Endothelial cell of umbilical vein (primary cell): Measurements from ENCODE around the gene CRKL. TPM values are rescaled to one million over a fixed set of nuclear protein-coding genes. Genes with fewer than 3 reads are reported as not detected.
A peak's percentile ranks its signal among the peaks of the same experiment; 100 is the strongest.

Experiments used
- BruUV-seq: library from RNA; stranded (reverse); fragments of 400-500 nt; replicated peaks from 2 replicates; lab custom pipeline; 2021; lab: Mats Ljungman, UMichigan
- CTCF ChIA-PET: fragments of 300-600, 350-600 bp; sonication (Branson Sonifier 250); formaldehyde crosslinking; loops from one replicate; lab custom pipeline; 2021; ENCODE audit warnings: antibody characterized with exemption, inconsistent platforms; lab: Charles Lee
- POLR2A ChIA-PET: fragments of 300-600, 350-600 bp; sonication (Branson Sonifier 250); formaldehyde crosslinking; loops from one replicate; lab custom pipeline; 2021; ENCODE audit warnings: antibody characterized with exemption, inconsistent platforms; lab: Charles Lee
- DNase-seq: peaks from one replicate; pipeline ENCODE4 v3.0.0-alpha.2; 2011; ENCODE audit warnings: low read depth, low spot score
- FAIRE-seq: peaks from 2 replicates; lab custom pipeline; 2011; peaks lifted over from hg19 to GRCh38; lab: Jason Lieb, UNC
- H2AFZ ChIP-seq: 2 replicates; pipeline ENCODE4 v1.6.0; 2012; ENCODE audit warnings: low read depth, low read length, control low read depth, inconsistent platforms
- H3K27ac ChIP-seq: 2 replicates; pipeline ENCODE4 v1.5.1; 2011; ENCODE audit warnings: low read depth, mild to moderate bottlenecking, control low read depth, low read length, moderate library complexity; ENCODE audit not compliant: insufficient read depth
- H3K27me3 ChIP-seq, 2 experiments: 2 replicates each; pipeline versions ENCODE4 v1.6.0 to v1.6.1; 2011; ENCODE audit warnings: low read length in 2 of 2, mixed read lengths in 1 of 2; ENCODE audit not compliant: control insufficient read depth in 2 of 2, insufficient read depth in 2 of 2
- H3K36me3 ChIP-seq, 2 experiments: 2 replicates in 1 of 2; 3 replicates in 1 of 2; pipeline ENCODE4 v1.5.1; 2011; ENCODE audit warnings: low read length in 2 of 2, mild to moderate bottlenecking in 1 of 2, moderate library complexity in 1 of 2; ENCODE audit not compliant: control insufficient read depth in 2 of 2, insufficient read depth in 2 of 2; ENCODE audit errors: extremely low read depth in 1 of 2
- H3K4me1 ChIP-seq: 3 replicates; pipeline ENCODE4 v1.5.1; 2011; ENCODE audit warnings: mild to moderate bottlenecking, low read length; ENCODE audit not compliant: control insufficient read depth, insufficient read depth; ENCODE audit errors: extremely low read depth
- H3K4me2 ChIP-seq: 2 replicates; pipeline ENCODE4 v1.6.1; 2011; ENCODE audit warnings: low read length, control low read depth, mixed read lengths; ENCODE audit not compliant: insufficient read depth
- H3K4me3 ChIP-seq, 3 experiments: fragments of 200-600 bp in 1 of 3; sonication (generic), shearing (Covaris generic) in 1 of 3; replicated peaks in 1 of 3; 2 replicates each; pipeline ENCODE4 v1.5.1; 2011 to 2016; ENCODE audit warnings: control low read depth in 3 of 3, low read length in 3 of 3, mild to moderate bottlenecking in 2 of 3, inconsistent platforms in 1 of 3, low read depth in 1 of 3, moderate library complexity in 1 of 3; ENCODE audit not compliant: insufficient read depth in 1 of 3
- H3K79me2 ChIP-seq: 2 replicates; pipeline ENCODE4 v1.6.0; 2012; ENCODE audit warnings: low read length, inconsistent platforms; ENCODE audit not compliant: control insufficient read depth, insufficient read depth
- H3K9ac ChIP-seq: replicated peaks from 2 replicates; pipeline ENCODE3; 2011; ENCODE audit warnings: low read length, control low read depth; ENCODE audit not compliant: insufficient read depth; ENCODE audit errors: extremely low read depth
- H3K9me1 ChIP-seq: replicated peaks from 3 replicates; pipeline ENCODE4 v1.6.0; 2011; ENCODE audit warnings: mild to moderate bottlenecking, low read length; ENCODE audit not compliant: control insufficient read depth, insufficient read depth; ENCODE audit errors: extremely low read depth
- H3K9me3 ChIP-seq: replicated peaks from 2 replicates; pipeline ENCODE4 v1.5.1; 2012; ENCODE audit warnings: low read length, inconsistent platforms; ENCODE audit not compliant: control insufficient read depth, insufficient read depth
- H4K20me1 ChIP-seq: replicated peaks from 2 replicates; pipeline ENCODE3; 2011; ENCODE audit warnings: mild to moderate bottlenecking, low read length; ENCODE audit not compliant: control insufficient read depth, insufficient read depth; ENCODE audit errors: extremely low read depth
- GATA2 ChIP-seq: IDR thresholded peaks from 2 replicates; pipeline ENCODE4 v1.7.0; 2011; ENCODE audit warnings: low read depth, mild to moderate bottlenecking, moderate library complexity, mixed read lengths, low read length; ENCODE audit not compliant: insufficient read length, insufficient read depth
- JUN ChIP-seq: IDR thresholded peaks from 2 replicates; pipeline ENCODE4 v1.6.1; 2011; ENCODE audit warnings: borderline replicate concordance, low read depth; ENCODE audit not compliant: insufficient read length, insufficient read depth
- MYC ChIP-seq: IDR thresholded peaks from one replicate; pipeline ENCODE4 v1.6.1; 2011; ENCODE audit warnings: mild to moderate bottlenecking, low read depth, low read length
- POLR2AphosphoS5 ChIP-seq: IDR thresholded peaks from 2 replicates; pipeline ENCODE4 v1.6.1; 2012; ENCODE audit warnings: low read depth, mild to moderate bottlenecking, control low read depth, low read length, moderate library complexity; ENCODE audit not compliant: insufficient read depth
- dilution Hi-C: fragments of 300-500 bp; cut with MboI; formaldehyde crosslinking; loops from one replicate; pipeline ENCODE4 v1.15.0; 2019; ENCODE audit warnings: low sequenced_read_pairs; ENCODE audit not compliant: extremely low pct_ligation_motif_present
- intact Hi-C: fragments of 100-400 bp; cut with micrococcal nuclease; formaldehyde crosslinking; loops from one replicate; pipeline ENCODE4 v1.10.0; 2022
- polyA plus RNA-seq, 4 experiments: library from polyadenylated mRNA; depleted of rRNA in 3 of 4; stranded (reverse) in 3 of 4; unstranded in 1 of 4; fragments of >200 nt; gene quantifications; 2 replicates each; pipeline versions ENCODE4 v1.2.1 to v1.2.3, GENCODE V29; 2011 to 2012; ENCODE audit warnings: missing spikeins in 1 of 4
- total RNA-seq: library from RNA; stranded (reverse); gene quantifications from 2 replicates; pipeline ENCODE4 v1.2.3, GENCODE V29; 2021
- TF ChIP-seq, protein P1 (sequence below), 2 donors: IDR thresholded peaks; 1 replicate in 1 of 2; 2 replicates in 1 of 2; pipeline ENCODE4 v1.5.1; 2011; ENCODE audit warnings: low read length in 2 of 2, mild to moderate bottlenecking in 2 of 2, moderate library complexity in 2 of 2, control low read depth in 1 of 2, inconsistent platforms in 1 of 2, low read depth in 1 of 2; ENCODE audit not compliant: insufficient read depth in 1 of 2; ENCODE audit errors: extremely low read depth in 1 of 2
- TF ChIP-seq, protein P2 (sequence below): IDR thresholded peaks from 2 replicates; pipeline ENCODE4 v1.6.1; 2011; ENCODE audit not compliant: insufficient read depth, insufficient read length

The CRKL gene
- total and polyA plus RNA-seq, 2 donors (not counting 3 experiments of a cell fraction or from before 2014, with no cell fraction given): 18.0 to 50.6 TPM

GRCh38 chr22:20982563-20982882, 65.3 kb downstream of the CRKL start:
- no peak for DNase-seq
- Histone ChIP-seq H3K36me3 (peaks cover under 1 to 13% of the 10 kb centered on the region in 2 experiments), H3K9me1 (no peaks in the 10 kb centered on the region), H3K27ac (no peak overlapping the region), H4K20me1 (no peaks in the 10 kb centered on the region), H3K4me2 (peak overlapping the region; percentile 79), H3K4me1 (peaks cover 17% of the 10 kb centered on the region), H3K79me2 (peaks cover 17% of the 10 kb centered on the region), H2AFZ (peak overlapping the region; percentile 92), H3K9ac (peak overlapping the region; percentile 70), H3K4me3 (peak overlapping the region; percentile 54 to 92 (median 65)), H3K9me3 (peaks cover 5% of the 10 kb centered on the region), H3K27me3 (no peaks in the 10 kb centered on the region)
- POLR2A ChIA-PET: interaction anchor here (0.6 to 1.5 kb wide), 8 partner anchors 10 to 1917 kb away, joined by 3 to 10 read pairs (median 4); partner anchors contain the start of genes CRKL and THAP7
- CTCF ChIA-PET: interaction anchor here (0.6 to 2.5 kb wide), 12 partner anchors 8 to 178 kb away, joined by 3 to 31 read pairs (median 8); partner anchors contain the start of genes CRKL and THAP7
- FAIRE-seq: no peak
- no TSS peak for BruUV-seq
- no peak for TF ChIP-seq POLR2AphosphoS5
- intact Hi-C loops: loop anchor here (1.0 kb wide), 3 partner anchors 20 to 97 kb away; partner anchors contain the start of gene THAP7
- dilution Hi-C loops: no loop called here

DNA sequence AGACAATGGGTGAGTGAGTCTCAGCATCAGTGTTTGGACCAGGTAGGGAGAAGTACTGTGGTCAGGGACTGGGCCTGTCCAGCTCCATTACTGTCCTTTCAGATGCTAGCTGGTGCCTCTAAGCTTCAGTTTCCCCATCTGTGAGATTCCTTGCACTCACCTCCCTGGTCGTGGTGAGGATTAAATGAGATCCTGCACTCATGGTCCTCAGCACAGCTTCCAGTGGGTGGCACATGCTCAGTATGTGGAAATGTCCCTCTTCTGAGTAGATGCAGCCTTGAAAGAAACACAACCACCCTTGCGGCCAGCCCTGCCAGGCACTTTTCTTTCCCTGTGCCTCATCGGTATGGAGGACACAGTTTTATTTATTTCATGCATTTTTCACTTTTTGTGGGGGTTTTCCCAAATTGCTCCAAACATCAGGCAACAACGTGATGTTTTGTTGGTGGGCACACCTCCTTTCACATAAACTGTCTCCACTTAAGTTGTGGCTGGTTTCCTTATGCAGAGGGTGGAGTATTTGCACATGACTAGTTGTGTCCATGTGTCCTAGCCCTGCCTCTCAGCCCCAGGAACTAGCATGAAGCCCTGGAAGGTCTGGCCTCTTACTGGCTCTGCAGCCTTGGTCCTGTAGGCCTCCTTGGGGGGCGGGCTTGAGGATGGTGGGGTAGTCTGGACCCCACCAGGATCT, 66.0 kb downstream of the CRKL start:
- ChIA-PET POLR2A (no interaction called here), CTCF (interaction anchor here (1.5 kb wide), 2 partner anchors 66 to 179 kb away, joined by 9 to 10 read pairs; partner anchors contain the start of gene CRKL)
- no peak overlapping the region for H2AFZ ChIP-seq
- H4K20me1 ChIP-seq: no peaks in the 10 kb centered on the region
- dilution Hi-C loops: no loop called here
- peaks cover 17% of the 10 kb centered on the region for H3K4me1 ChIP-seq
- TF ChIP-seq GATA2: no peak
- TF ChIP-seq, protein P1, sequence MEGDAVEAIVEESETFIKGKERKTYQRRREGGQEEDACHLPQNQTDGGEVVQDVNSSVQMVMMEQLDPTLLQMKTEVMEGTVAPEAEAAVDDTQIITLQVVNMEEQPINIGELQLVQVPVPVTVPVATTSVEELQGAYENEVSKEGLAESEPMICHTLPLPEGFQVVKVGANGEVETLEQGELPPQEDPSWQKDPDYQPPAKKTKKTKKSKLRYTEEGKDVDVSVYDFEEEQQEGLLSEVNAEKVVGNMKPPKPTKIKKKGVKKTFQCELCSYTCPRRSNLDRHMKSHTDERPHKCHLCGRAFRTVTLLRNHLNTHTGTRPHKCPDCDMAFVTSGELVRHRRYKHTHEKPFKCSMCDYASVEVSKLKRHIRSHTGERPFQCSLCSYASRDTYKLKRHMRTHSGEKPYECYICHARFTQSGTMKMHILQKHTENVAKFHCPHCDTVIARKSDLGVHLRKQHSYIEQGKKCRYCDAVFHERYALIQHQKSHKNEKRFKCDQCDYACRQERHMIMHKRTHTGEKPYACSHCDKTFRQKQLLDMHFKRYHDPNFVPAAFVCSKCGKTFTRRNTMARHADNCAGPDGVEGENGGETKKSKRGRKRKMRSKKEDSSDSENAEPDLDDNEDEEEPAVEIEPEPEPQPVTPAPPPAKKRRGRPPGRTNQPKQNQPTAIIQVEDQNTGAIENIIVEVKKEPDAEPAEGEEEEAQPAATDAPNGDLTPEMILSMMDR (IDR thresholded peaks at IDR 0.05; ENCODE audit: extremely low read depth in 1 of 2, insufficient read depth in 1 of 2, low read depth in 1 of 2, low read length in 2 of 2): no peak
- TF ChIP-seq JUN: no peak
- TF ChIP-seq, protein P2, sequence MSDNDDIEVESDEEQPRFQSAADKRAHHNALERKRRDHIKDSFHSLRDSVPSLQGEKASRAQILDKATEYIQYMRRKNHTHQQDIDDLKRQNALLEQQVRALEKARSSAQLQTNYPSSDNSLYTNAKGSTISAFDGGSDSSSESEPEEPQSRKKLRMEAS: no peak
- TF ChIP-seq MYC: no peak
- no peak overlapping the region for H3K9ac ChIP-seq
- no peak for FAIRE-seq
- H3K4me2 ChIP-seq: peak overlapping the region; percentile 79
- DNase-seq: no peak
- peaks cover 17% of the 10 kb centered on the region for H3K79me2 ChIP-seq
- H3K27me3 ChIP-seq: no peaks in the 10 kb centered on the region
- TSS peak; percentile 24 for BruUV-seq
- H3K9me3 ChIP-seq: peaks cover 5% of the 10 kb centered on the region
- intact Hi-C loops: no loop called here
- H3K9me1 ChIP-seq: no peaks in the 10 kb centered on the region
- peak overlapping the region; percentile 54 to 92 (median 65) for H3K4me3 ChIP-seq
- H3K36me3 ChIP-seq: peaks cover 3 to 18% of the 10 kb centered on the region in 2 experiments
- no peak overlapping the region for H3K27ac ChIP-seq
